Tibial nerve (tissue), 4 donors: Measurements from ENCODE around the gene IVD. TPM values are rescaled to one million over a fixed set of nuclear protein-coding genes. Genes with fewer than 3 reads are reported as not detected.

Experiments
- DNase-seq, 2 donors: peaks; one replicate each; pipeline ENCODE4 v3.0.0-alpha.2; 2019; ENCODE audit warnings: low spot score in 2 of 2
- H3K27ac ChIP-seq, 4 donors: fragments of 200-600 bp; sonication (generic) in 3 of 4; one replicate each; pipeline ENCODE4 v1.5.1; 2017 to 2019; ENCODE audit warnings: mild to moderate bottlenecking in 1 of 4
- H3K27me3 ChIP-seq, 2 donors: fragments of 200-600 bp; sonication (generic) in 1 of 2; one replicate each; pipeline versions ENCODE4 v1.5.1 to v1.6.0; 2017 to 2019
- H3K36me3 ChIP-seq, 3 donors: fragments of 200-600 bp; sonication (generic); one replicate each; pipeline ENCODE4 v1.5.1; 2018 to 2019
- H3K4me1 ChIP-seq, 4 donors: fragments of 200-600 bp; sonication (generic) in 3 of 4; one replicate each; pipeline ENCODE4 v1.5.1; 2017 to 2019
- H3K4me3 ChIP-seq, 4 donors: fragments of 200-600 bp; sonication (generic) in 3 of 4; one replicate each; pipeline ENCODE4 v1.5.1; 2017 to 2019; ENCODE audit warnings: mild to moderate bottlenecking in 1 of 4, moderate library complexity in 1 of 4
- H3K9me3 ChIP-seq, 4 donors: fragments of 200-600 bp; sonication (generic) in 3 of 4; one replicate each; pipeline ENCODE4 v1.5.1; 2017 to 2019
- CTCF ChIP-seq, 5 experiments: fragments of 200-600 bp in 3 of 5; fragments of 450-650 bp in 2 of 5; sonication (generic) in 3 of 5; IDR thresholded peaks; one replicate each; pipeline ENCODE4 v1.5.1; 2016 to 2019; ENCODE audit warnings: antibody characterized with exemption in 5 of 5, mild to moderate bottlenecking in 3 of 5, moderate library complexity in 2 of 5
- EP300 ChIP-seq, 2 donors: sonication (generic); formaldehyde crosslinking; IDR thresholded peaks; one replicate each; pipeline ENCODE4 v1.6.1; 2017; ENCODE audit warnings: antibody characterized with exemption in 2 of 2, mild to moderate bottlenecking in 1 of 2
- POLR2A ChIP-seq, 2 donors: fragments of 450-650 bp; IDR thresholded peaks; one replicate each; pipeline ENCODE4 v1.6.1; 2017; ENCODE audit warnings: antibody characterized with exemption in 2 of 2, mild to moderate bottlenecking in 2 of 2, moderate library complexity in 2 of 2
- WGBS, 2 donors: methylation state at CpG; one replicate each; pipeline ENCODE4 v1.1.5; 2018; 5-methylcytosine and 5-hydroxymethylcytosine counted together
- total RNA-seq, 4 donors: library from RNA; depleted of rRNA; stranded (reverse); fragments of >200 nt; gene quantifications; one replicate each; pipeline ENCODE4 v1.1.0, GENCODE V29; 2016

The IVD gene
- total RNA-seq, 4 donors from 2014 or later: 62.8 to 88.6 (median 76.7) TPM

- Histone ChIP-seq H3K4me3 (no peak overlapping the region), H3K27ac (no peak overlapping the region), H3K27me3 (no peaks in the 10 kb centered on the region), H3K4me1 (peaks cover 0 to 21% (median 2%) of the 10 kb centered on the region in 4 donors), H3K36me3 (peaks cover 0 to 40% (median 0%) of the 10 kb centered on the region in 3 donors), H3K9me3 (no peaks in the 10 kb centered on the region)
- DNase-seq: peak; percentile 51 to 69
- TF ChIP-seq EP300 (IDR thresholded peaks at IDR 0.05) (peak in 1 of 2 donors; percentile 36), POLR2A (IDR thresholded peaks at IDR 0.05) (no peak), CTCF (IDR thresholded peaks at IDR 0.05) (peak; percentile 88 to 95 (median 93))
- 14% methylated on average over 30 to 31 of the region's 31 CpGs for WGBS, 2 donors
These were observed 15.9 kb downstream of the IVD start for GRCh38 chr15:40421246-40422157.

GRCh38 chr15:40424483-40425115 is 19.0 kb downstream of the IVD start:
- peaks cover 0 to 21% (median 2%) of the 10 kb centered on the region in 4 donors for H3K4me1 ChIP-seq
- H3K4me3 ChIP-seq: no peak overlapping the region
- H3K27me3 ChIP-seq: no peaks in the 10 kb centered on the region
- WGBS, 2 donors: 82 to 87% methylated on average over 6 of the region's 6 CpGs
- TF ChIP-seq CTCF (IDR thresholded peaks at IDR 0.05) (no peak), POLR2A (IDR thresholded peaks at IDR 0.05) (no peak), EP300 (IDR thresholded peaks at IDR 0.05) (no peak)
- no peaks in the 10 kb centered on the region for H3K9me3 ChIP-seq
- peaks cover 0 to 26% (median 0%) of the 10 kb centered on the region in 3 donors for H3K36me3 ChIP-seq
- DNase-seq: no peak
- no peak overlapping the region for H3K27ac ChIP-seq

- Histone ChIP-seq H3K9me3 (no peaks in the 10 kb centered on the region), H3K27me3 (no peaks in the 10 kb centered on the region), H3K4me3 (no peak overlapping the region), H3K4me1 (peaks cover 0 to 15% (median 2%) of the 10 kb centered on the region in 4 donors), H3K27ac (no peak overlapping the region), H3K36me3 (peaks cover 0 to 26% (median 0%) of the 10 kb centered on the region in 3 donors)
- 82 to 87% methylated on average over 5 of the region's 5 CpGs for WGBS, 2 donors
- no peak for DNase-seq
- no peak for TF ChIP-seq CTCF (IDR thresholded peaks at IDR 0.05)
- no peak for TF ChIP-seq EP300 (IDR thresholded peaks at IDR 0.05)
- TF ChIP-seq POLR2A (IDR thresholded peaks at IDR 0.05): no peak
These were observed 20.1 kb downstream of the IVD start for GRCh38 chr15:40425681-40426080.

- Histone ChIP-seq H3K9me3 (no peaks in the 10 kb centered on the region), H3K4me3 (no peak overlapping the region), H3K4me1 (no peaks in the 10 kb centered on the region), H3K27me3 (no peaks in the 10 kb centered on the region), H3K36me3 (peaks cover 0 to 27% (median 0%) of the 10 kb centered on the region in 3 donors), H3K27ac (no peak overlapping the region)
- WGBS, 2 donors: 85 to 92% methylated on average over 9 of the region's 9 CpGs
- no peak for DNase-seq
- no peak for TF ChIP-seq CTCF (IDR thresholded peaks at IDR 0.05)
These were observed 21.6 kb downstream of the IVD start for GRCh38 chr15:40427188-40427587.

GRCh38 chr15:40428185-40428584 is 22.6 kb downstream of the IVD start:
- 87 to 96% methylated on average over 4 of the region's 4 CpGs for WGBS, 2 donors
- H3K4me1 ChIP-seq: no peaks in the 10 kb centered on the region
- H3K27me3 ChIP-seq: no peaks in the 10 kb centered on the region
- DNase-seq: no peak
- H3K27ac ChIP-seq: no peak overlapping the region
- H3K4me3 ChIP-seq: no peak overlapping the region
- peaks cover 0 to 31% (median 0%) of the 10 kb centered on the region in 3 donors for H3K36me3 ChIP-seq
- no peak for TF ChIP-seq CTCF (IDR thresholded peaks at IDR 0.05)
- TF ChIP-seq POLR2A (IDR thresholded peaks at IDR 0.05): no peak
- TF ChIP-seq EP300 (IDR thresholded peaks at IDR 0.05): no peak
- no peaks in the 10 kb centered on the region for H3K9me3 ChIP-seq
